BJ (cell line): Measurements from ENCODE around the gene BAIAP2L1. TPM values are rescaled to one million over a fixed set of nuclear protein-coding genes. Genes with fewer than 3 reads are reported as not detected.
"Not testable (repeated sequence)": the region's sequence is repeated elsewhere in the genome, so short reads cannot be mapped to it uniquely, and the experiment has no call there.

Experiments used
- CTCF ChIA-PET: fragments of 350-600 bp; formaldehyde crosslinking; extraction: SDS; loops from one replicate; lab custom pipeline; 2021; ENCODE audit warnings: antibody characterized with exemption, inconsistent platforms; lab: Yijun Ruan, JAX
- POLR2A ChIA-PET: fragments of 300-600 bp; sonication (Branson Sonifier 250); formaldehyde crosslinking; extraction: SDS; loops from one replicate; lab custom pipeline; 2021; ENCODE audit warnings: antibody characterized with exemption; lab: Charles Lee
- DNase-seq: peaks from one replicate; pipeline ENCODE4 v3.0.0-alpha.2; 2011; ENCODE audit warnings: low read depth
- H3K27me3 ChIP-seq: 2 replicates; pipeline ENCODE4 v1.6.0; 2011; ENCODE audit warnings: low read length; ENCODE audit not compliant: control insufficient read depth, insufficient read depth
- H3K36me3 ChIP-seq: 2 replicates; pipeline ENCODE4 v1.5.1; 2011; ENCODE audit warnings: low read length; ENCODE audit not compliant: control insufficient read depth, insufficient read depth
- H3K4me3 ChIP-seq: 2 replicates; pipeline ENCODE4 v1.5.1; 2011; ENCODE audit warnings: low read depth, mild to moderate bottlenecking, control low read depth, low read length
- CTCF ChIP-seq: IDR thresholded peaks from 2 replicates; pipeline ENCODE4 v1.5.1; 2011; ENCODE audit warnings: low read depth, mild to moderate bottlenecking, control low read depth, inconsistent platforms, low read length, moderate library complexity; ENCODE audit not compliant: insufficient read depth
- polyA plus RNA-seq: library from polyadenylated mRNA; depleted of rRNA; stranded (reverse); fragments of >200 nt; gene quantifications from 2 replicates; pipeline ENCODE4 v1.2.3, GENCODE V29; 2011

Gene BAIAP2L1
- polyA plus RNA-seq, 1 experiment = 11.4 TPM

- POLR2A ChIA-PET = no interaction called here
- TF ChIP-seq CTCF = no peak
- no peak overlapping the region for H3K4me3 ChIP-seq
- H3K36me3 ChIP-seq = no peaks in the 10 kb centered on the region
- DNase-seq = no peak
- no peaks in the 10 kb centered on the region for H3K27me3 ChIP-seq
- CTCF ChIA-PET = interaction anchor here (1.4 to 5.1 kb wide), 8 partner anchors 10 to 424 kb away, joined by 3 to 33 read pairs (median 10); partner anchors contain the start of gene BAIAP2L1
These were observed 17.4 kb upstream of the BAIAP2L1 start for GRCh38 chr7:98418271-98418635.

GRCh38 chr7:98417604-98418270 is 16.8 kb upstream of the BAIAP2L1 start:
- DNase-seq, H3K4me3 ChIP-seq, H3K36me3 ChIP-seq, H3K27me3 ChIP-seq, POLR2A ChIA-PET: not testable (repeated sequence)
- CTCF ChIA-PET = interaction anchor here (1.1 to 5.1 kb wide), 6 partner anchors 10 to 424 kb away, joined by 3 to 33 read pairs (median 11); partner anchors contain the start of gene BAIAP2L1

- no peaks in the 10 kb centered on the region for H3K36me3 ChIP-seq
- ChIA-PET CTCF (interaction anchor here (0.6 to 0.7 kb wide), 2 partner anchors 13 to 574 kb away, joined by 3 to 4 read pairs; partner anchors contain the start of gene BAIAP2L1), POLR2A (no interaction called here)
- no peak for DNase-seq
- no peak for TF ChIP-seq CTCF
- H3K27me3 ChIP-seq = no peaks in the 10 kb centered on the region
- H3K4me3 ChIP-seq = no peak overlapping the region
These were observed 13.5 kb upstream of the BAIAP2L1 start for GRCh38 chr7:98414205-98414900.

GRCh38 chr7:98413655-98414054 is 12.8 kb upstream of the BAIAP2L1 start:
- DNase-seq, H3K27me3 ChIP-seq, POLR2A ChIA-PET: not testable (repeated sequence)

GRCh38 chr7:98409843-98410242 is 9.0 kb upstream of the BAIAP2L1 start:
- ChIA-PET CTCF (interaction anchor here (0.6 to 1.6 kb wide), 5 partner anchors 8 to 112 kb away, joined by 3 to 5 read pairs (median 4); partner anchors contain the start of gene BAIAP2L1), POLR2A (no interaction called here)
- no peak overlapping the region for H3K4me3 ChIP-seq
- no peak for TF ChIP-seq CTCF
- no peaks in the 10 kb centered on the region for H3K36me3 ChIP-seq
- DNase-seq = no peak
- no peaks in the 10 kb centered on the region; the same call in 1 of the 2 replicates for H3K27me3 ChIP-seq

More at GRCh38 chr7:98413655-98414054, 12.8 kb upstream of the BAIAP2L1 start:
- CTCF ChIA-PET = interaction anchor here (0.6 kb wide), 1 partner anchor 96 kb away, joined by 3 read pairs; no protein-coding TSS in a partner anchor
- H3K4me3 ChIP-seq, H3K36me3 ChIP-seq: not testable (repeated sequence)

GRCh38 chr7:98408146-98408545 is 7.3 kb upstream of the BAIAP2L1 start:
- POLR2A ChIA-PET, H3K4me3 ChIP-seq: not testable (repeated sequence)
- CTCF ChIA-PET = interaction anchor here (0.8 to 1.6 kb wide), 3 partner anchors 10 to 13 kb away, joined by 3 to 4 read pairs (median 4); no protein-coding TSS in a partner anchor

More at GRCh38 chr7:98408146-98408545, 7.3 kb upstream of the BAIAP2L1 start:
- not testable (repeated sequence) for H3K27me3 ChIP-seq, H3K36me3 ChIP-seq, DNase-seq
